H1 (cell line): Measurements from ENCODE around the gene NEK10. TPM values are rescaled to one million over a fixed set of nuclear protein-coding genes. Genes with fewer than 3 reads are reported as not detected.

Source experiments
- CEBPB ChIP-seq: IDR thresholded peaks from 2 replicates; pipeline ENCODE4 v1.6.1; 2012; ENCODE audit warnings: low read depth, low read length
- CHD7 ChIP-seq: fragments of 300-600 bp; sonication (generic); IDR thresholded peaks from 2 replicates; pipeline ENCODE4 v1.7.1; 2012; ENCODE audit warnings: low read length, moderate library complexity, mild to moderate bottlenecking, inconsistent platforms; ENCODE audit not compliant: insufficient replicate concordance
- CTCF ChIP-seq, 3 experiments: IDR thresholded peaks; 1 replicate in 2 of 3; 2 replicates in 1 of 3; pipeline versions ENCODE4 v1.5.1 to v1.6.1; 2011; ENCODE audit warnings: low read length in 3 of 3, mild to moderate bottlenecking in 3 of 3, inconsistent platforms in 2 of 3, low read depth in 1 of 3, moderate library complexity in 1 of 3; ENCODE audit not compliant: insufficient read depth in 1 of 3; ENCODE audit errors: control extremely low read depth in 1 of 3
- GTF2F1 ChIP-seq: IDR thresholded peaks from 2 replicates; pipeline ENCODE4 v1.6.1; 2012; ENCODE audit warnings: low read depth, low read length, improper control_type of control experiment, borderline replicate concordance
- PHF8 ChIP-seq: fragments of 200-600 bp; sonication (generic); conservative IDR thresholded peaks from 2 replicates; pipeline ENCODE4 v1.7.1; 2012; ENCODE audit warnings: low read depth, mild to moderate bottlenecking, inconsistent platforms, low read length, moderate library complexity
- POU5F1 ChIP-seq: IDR thresholded peaks from 2 replicates; pipeline ENCODE4 v1.6.1; 2011; ENCODE audit warnings: low read depth, mild to moderate bottlenecking, low read length, moderate library complexity
- RAD21 ChIP-seq, 2 experiments: IDR thresholded peaks in 1 of 2; conservative IDR thresholded peaks in 1 of 2; 2 replicates each; pipeline ENCODE4 v1.6.1; 2011; ENCODE audit warnings: low read depth in 2 of 2, low read length in 2 of 2, improper control_type of control experiment in 1 of 2, inconsistent platforms in 1 of 2, mild to moderate bottlenecking in 1 of 2, moderate library complexity in 1 of 2
- ZNF274 ChIP-seq: IDR thresholded peaks from 2 replicates; pipeline ENCODE4 v1.7.0; 2012; ENCODE audit warnings: low read length, borderline replicate concordance; ENCODE audit errors: extremely low read depth
- polyA plus RNA-seq, 7 experiments: library from polyadenylated mRNA; depleted of rRNA in 3 of 7; stranded (reverse) in 5 of 7; unstranded in 2 of 7; fragments of >200 nt in 5 of 7; fragments of 200-250 nt in 2 of 7; gene quantifications; 1 replicate in 5 of 7; 2 replicates in 1 of 7; 4 replicates in 1 of 7; pipeline versions ENCODE4 v1.2.1 to v1.2.3, GENCODE V29; 2011 to 2013; ENCODE audit warnings: missing spikeins in 2 of 7, mixed read lengths in 2 of 7
- total RNA-seq: library from RNA; stranded (reverse); fragmentation: NEBNext Ultra II Directional; extraction: Animal tissue kit (Norgen Biotek cat#: 25700); gene quantifications from 2 replicates; pipeline ENCODE4 v1.2.1, GENCODE V29; 2021

NEK10 gene
- total and polyA plus RNA-seq, 2 of the 8 experiments (the other 6 are each of a cell fraction or from before 2014, with no cell fraction given), result 0.18 to 0.50 TPM

- TF ChIP-seq CHD7, result no peak
- TF ChIP-seq POU5F1, result no peak
- TF ChIP-seq ZNF274, result no peak
- TF ChIP-seq GTF2F1, result no peak
- TF ChIP-seq CEBPB, result no peak
- no peak for TF ChIP-seq RAD21 (IDR thresholded peaks at IDR 0.05 in 1 of 2, conservative IDR thresholded peaks at IDR 0.05 in 1 of 2; ENCODE audit: low read depth in 2 of 2, low read length in 2 of 2)
- no peak for TF ChIP-seq PHF8
- no peak for TF ChIP-seq CTCF (IDR thresholded peaks at IDR 0.05; ENCODE audit: control extremely low read depth in 1 of 3, insufficient read depth in 1 of 3, low read depth in 1 of 3, low read length in 3 of 3)
Measured at GRCh38 chr3:27216295-27216855, 152.8 kb downstream of the NEK10 start (continued).
